B cell (primary cell): ENCODE data around the gene TBCCD1. TPM values are rescaled to one million over a fixed set of nuclear protein-coding genes. Genes with fewer than 3 reads are reported as not detected.

Experiments used
- ATAC-seq: fragments of 200-7000 bp; cut with Tn5 transposase; one replicate; pipeline ENCODE4 v1.10.0; 2021; ENCODE audit warnings: low read depth, mild to moderate bottlenecking, moderate number of reproducible peaks, moderate library complexity
- CTCF ChIA-PET: fragments of 350-600 bp; sonication (Branson Sonifier 250); formaldehyde crosslinking; loops from one replicate; lab custom pipeline; 2021; ENCODE audit warnings: antibody characterized with exemption, inconsistent platforms; lab: Charles Lee
- POLR2A ChIA-PET: fragments of 350-600 bp; sonication (Branson Sonifier 250); formaldehyde crosslinking; loops from one replicate; lab custom pipeline; 2021; ENCODE audit warnings: antibody characterized with exemption; lab: Charles Lee
- DNase-seq: peaks from one replicate; pipeline ENCODE4 v3.0.0; 2013
- H2AFZ ChIP-seq: 2 replicates; pipeline ENCODE4 v1.6.1; 2012; ENCODE audit warnings: mild to moderate bottlenecking, low read depth, low read length; ENCODE audit not compliant: insufficient read depth, poor library complexity, severe bottlenecking
- H3K27ac ChIP-seq, 2 donors: 1 replicate in 1 of 2; 2 replicates in 1 of 2; pipeline ENCODE4 v1.5.1; 2012 to 2013; ENCODE audit warnings: low read length in 2 of 2, mild to moderate bottlenecking in 2 of 2, moderate library complexity in 1 of 2
- H3K27me3 ChIP-seq, 4 experiments: fragments of 200-600 bp in 1 of 4; sonication (generic) in 1 of 4; replicated peaks in 1 of 4; 1 replicate in 2 of 4; 2 replicates in 2 of 4; pipeline versions ENCODE4 v1.6.1 to v1.7.0; 2013 to 2016; ENCODE audit warnings: low read length in 3 of 4, mild to moderate bottlenecking in 2 of 4, mixed read lengths in 1 of 4, moderate library complexity in 1 of 4; ENCODE audit not compliant: insufficient read depth in 4 of 4, control insufficient read depth in 3 of 4; ENCODE audit errors: control extremely low read depth in 1 of 4
- H3K36me3 ChIP-seq, 2 experiments: replicated peaks in 1 of 2; 1 replicate in 1 of 2; 2 replicates in 1 of 2; pipeline versions ENCODE4 v1.6.1 to v1.7.1; 2013; ENCODE audit warnings: low read length in 1 of 2; ENCODE audit not compliant: insufficient read depth in 2 of 2, control insufficient read depth in 1 of 2; ENCODE audit errors: control extremely low read depth in 1 of 2, extremely low read depth in 1 of 2
- H3K4me1 ChIP-seq, 2 donors: fragments of 200-600 bp in 1 of 2; sonication (generic) in 1 of 2; 1 replicate in 1 of 2; 2 replicates in 1 of 2; pipeline versions ENCODE4 v1.5.1 to v1.6.1; 2013 to 2017; ENCODE audit warnings: low read length in 2 of 2; ENCODE audit not compliant: control insufficient read depth in 2 of 2, insufficient read depth in 2 of 2
- H3K4me2 ChIP-seq: replicated peaks from 2 replicates; pipeline ENCODE3; 2012; ENCODE audit warnings: mild to moderate bottlenecking, low read depth, low read length; ENCODE audit not compliant: poor library complexity, severe bottlenecking
- H3K4me3 ChIP-seq, 5 experiments: fragments of 200-600 bp in 1 of 5; sonication (generic) in 1 of 5; 1 replicate in 3 of 5; 2 replicates in 2 of 5; pipeline versions ENCODE4 v1.5.1 to v1.7.0; 2011 to 2016; ENCODE audit warnings: low read length in 4 of 5, mild to moderate bottlenecking in 4 of 5, low read depth in 2 of 5, control low read depth in 1 of 5, moderate library complexity in 1 of 5; ENCODE audit not compliant: insufficient read depth in 1 of 5; ENCODE audit errors: control extremely low read depth in 1 of 5, extremely low read depth in 1 of 5
- H3K79me2 ChIP-seq: fragments of 200-600 bp; sonication (generic); one replicate; pipeline ENCODE4 v1.6.0; 2016; ENCODE audit warnings: low read length; ENCODE audit not compliant: control insufficient read depth, insufficient read depth
- H3K9ac ChIP-seq: fragments of 200-600 bp; sonication (generic); 2 replicates; pipeline ENCODE4 v1.6.1; 2017; ENCODE audit warnings: mild to moderate bottlenecking, low read length, moderate library complexity
- H3K9me3 ChIP-seq, 3 donors: one replicate each; pipeline versions ENCODE4 v1.6.1 to v1.7.1; 2013; ENCODE audit warnings: low read length in 2 of 3; ENCODE audit not compliant: control insufficient read depth in 2 of 3, insufficient read depth in 1 of 3; ENCODE audit errors: control extremely low read depth in 1 of 3
- H4K20me1 ChIP-seq: 2 replicates; pipeline ENCODE4 v1.6.0; 2012; ENCODE audit warnings: mild to moderate bottlenecking, low read length; ENCODE audit not compliant: insufficient read depth, control insufficient read depth, poor library complexity, severe bottlenecking
- H3K27ac Mint-ChIP-seq: one replicate; pipeline ENCODE4 v1.8.0; 2021; ENCODE audit warnings: mixed read lengths
- H3K27me3 Mint-ChIP-seq: one replicate; pipeline ENCODE4 v1.8.0; 2021; ENCODE audit warnings: mixed read lengths
- H3K4me1 Mint-ChIP-seq: one replicate; pipeline ENCODE4 v1.8.0; 2021; ENCODE audit warnings: mixed read lengths
- H3K4me3 Mint-ChIP-seq: one replicate; pipeline ENCODE4 v1.8.0; 2021; ENCODE audit warnings: mixed read lengths
- H3K9me3 Mint-ChIP-seq: one replicate; pipeline ENCODE4 v1.8.0; 2022; ENCODE audit warnings: mixed read lengths; ENCODE audit not compliant: insufficient read depth
- CTCF ChIP-seq: fragments of 200-600 bp; IDR thresholded peaks from one replicate; pipeline ENCODE4 v1.8.0; 2022; ENCODE audit warnings: antibody characterized with exemption, mild to moderate bottlenecking
- EZH2 ChIP-seq: IDR thresholded peaks from 2 replicates; pipeline ENCODE4 v1.6.1; 2012; ENCODE audit warnings: borderline replicate concordance, low read depth, mild to moderate bottlenecking, moderate library complexity, low read length; ENCODE audit not compliant: insufficient read depth, poor library complexity, severe bottlenecking
- WGBS: methylation state at CpG from one replicate; pipeline ENCODE4 v1.1.5; 2013; ENCODE audit warnings: missing lambda C conversion rate; ENCODE audit not compliant: insufficient coverage; 5-methylcytosine and 5-hydroxymethylcytosine counted together
- intact Hi-C: fragments of 100-400 bp; cut with micrococcal nuclease; formaldehyde crosslinking; loops from one replicate; pipeline ENCODE4 v1.10.0; 2022
- polyA plus RNA-seq: library from polyadenylated mRNA; depleted of rRNA; stranded (reverse); fragments of >200 nt; gene quantifications from 2 replicates; pipeline ENCODE4 v1.2.3, GENCODE V29; 2012
- total RNA-seq, 2 donors: library from RNA; stranded (reverse); fragments of 120-200 nt in 1 of 2; gene quantifications; 1 replicate in 1 of 2; 2 replicates in 1 of 2; pipeline versions ENCODE4 v1.2.3 to v1.2.4, GENCODE V29; 2013 to 2022

Gene TBCCD1
- total and polyA plus RNA-seq, 2 donors (not counting 1 experiment from before 2014, with no cell fraction given), result 15.9 to 17.3 TPM

- no peak overlapping the region for H3K4me3 ChIP-seq
- no peaks in the 10 kb centered on the region for H3K9me3 ChIP-seq
- H4K20me1 ChIP-seq, result no peaks in the 10 kb centered on the region
- WGBS, result 11% methylated on average over 1 of the region's 2 CpGs
- Mint-ChIP-seq H3K4me3 (no peak overlapping the region), H3K4me1 (peaks cover 21% of the 10 kb centered on the region), H3K27me3 (no peaks in the 10 kb centered on the region), H3K9me3 (no peaks in the 10 kb centered on the region), H3K27ac (no peak overlapping the region)
- H3K4me2 ChIP-seq, result no peak overlapping the region
- peaks cover 0 to 6% of the 10 kb centered on the region in 2 experiments for H3K36me3 ChIP-seq
- DNase-seq, result no peak
- H3K9ac ChIP-seq, result no peak overlapping the region
- ATAC-seq, result no peak
- H3K27ac ChIP-seq, result no peak overlapping the region
- ChIA-PET POLR2A (interaction anchor here (0.5 to 1.3 kb wide), 4 partner anchors 15 to 953 kb away, joined by 3 to 8 read pairs (median 4); no protein-coding TSS in a partner anchor), CTCF (interaction anchor here (0.6 to 13.9 kb wide), 72 partner anchors 8 to 954 kb away, joined by 3 to 559 read pairs (median 5); partner anchors contain the start of genes DGKG, DNAJB11 and TBCCD1)
- TF ChIP-seq CTCF (peak; percentile 1), EZH2 (no peak)
- H3K27me3 ChIP-seq, result peaks cover 0 to 9% (median 3%) of the 10 kb centered on the region in 4 experiments
- H3K4me1 ChIP-seq, result peaks cover 8 to 15% of the 10 kb centered on the region in 2 donors
- intact Hi-C loops, result loop anchor here (1.0 to 10.0 kb wide), 7 partner anchors 179 to 876 kb away; partner anchors contain the start of gene DGKG
- no peak overlapping the region for H2AFZ ChIP-seq
- no peaks in the 10 kb centered on the region for H3K79me2 ChIP-seq
These were observed 26.3 kb downstream of the TBCCD1 start for GRCh38 chr3:186540835-186541226.

DNA sequence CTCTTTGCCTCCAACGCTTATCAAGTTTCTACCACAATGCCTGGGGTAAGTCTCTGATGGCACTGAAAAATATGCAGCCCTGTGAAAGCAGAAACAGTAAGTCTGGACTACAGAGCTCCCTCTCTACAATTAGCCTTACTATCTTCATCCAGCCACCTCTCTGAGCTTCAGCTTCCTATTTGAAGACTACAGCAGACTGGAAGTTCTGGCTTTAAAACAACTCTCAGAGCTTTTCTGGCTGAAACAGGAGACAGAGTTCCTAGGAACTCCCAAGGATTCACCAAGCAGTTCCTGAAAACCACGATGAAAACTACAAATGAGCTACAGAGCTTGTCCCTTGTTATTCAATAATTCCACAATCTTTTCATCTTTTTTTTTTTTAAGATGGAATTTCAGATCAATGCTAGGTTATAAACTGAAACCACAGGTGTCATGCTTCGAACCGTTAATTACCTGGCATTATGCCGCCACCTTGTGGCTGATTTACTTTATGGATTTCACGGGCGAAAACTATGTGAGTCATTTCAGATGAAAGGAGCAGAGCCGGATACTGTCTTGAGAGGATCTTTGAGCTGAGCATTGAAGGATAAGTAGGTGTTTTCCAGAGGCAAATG, 26.8 kb downstream of the TBCCD1 start:
- DNase-seq (peak; percentile 89), ATAC-seq (peak; percentile 84)
- 12% methylated on average over 8 of the region's 8 CpGs for WGBS
- Mint-ChIP-seq H3K27ac (no peak overlapping the region), H3K9me3 (no peaks in the 10 kb centered on the region), H3K4me1 (peaks cover 25% of the 10 kb centered on the region), H3K27me3 (no peaks in the 10 kb centered on the region), H3K4me3 (no peak overlapping the region)
- H2AFZ ChIP-seq, result no peak overlapping the region
- no peaks in the 10 kb centered on the region for H4K20me1 ChIP-seq
- intact Hi-C loops, result loop anchor here (1.0 to 10.0 kb wide), 7 partner anchors 178 to 876 kb away; partner anchors contain the start of gene DGKG
- peak overlapping the region in 1 of 5 experiments; percentile 23 for H3K4me3 ChIP-seq
- H3K9me3 ChIP-seq, result no peaks in the 10 kb centered on the region
- peaks cover 8 to 19% of the 10 kb centered on the region in 2 donors for H3K4me1 ChIP-seq
- peaks cover 0 to 6% of the 10 kb centered on the region in 2 experiments for H3K36me3 ChIP-seq
- no peaks in the 10 kb centered on the region for H3K79me2 ChIP-seq
- H3K9ac ChIP-seq, result no peak overlapping the region
- TF ChIP-seq EZH2 (no peak), CTCF (peak; percentile 82)
- ChIA-PET POLR2A (interaction anchor here (0.5 to 1.3 kb wide), 5 partner anchors 15 to 952 kb away, joined by 3 to 8 read pairs (median 3); no protein-coding TSS in a partner anchor), CTCF (interaction anchor here (0.5 to 13.9 kb wide), 96 partner anchors 8 to 1191 kb away, joined by 3 to 559 read pairs (median 4); partner anchors contain the start of genes DGKG, DNAJB11 and TBCCD1)
- H3K4me2 ChIP-seq, result peak overlapping the region; percentile 43
- no peak overlapping the region for H3K27ac ChIP-seq
- H3K27me3 ChIP-seq, result peaks cover 0 to 11% (median 5%) of the 10 kb centered on the region in 4 experiments
